Stimulated activated CD4-positive, alpha-beta T cell treated with anti-CD3 and anti-CD28 coated beads, Interleukin-12 subunit alpha, Interleukin-12 subunit beta, amount 100 ng/mL, for 48 hours (primary cell): ENCODE results near the gene BCAS3.
"Not testable (repeated sequence)": the region's sequence is repeated elsewhere in the genome, so short reads cannot be mapped to it uniquely, and the experiment has no call there.

Experiments used
- DNase-seq, 3 donors: peaks; one replicate each; pipeline ENCODE4 v3.0.0-alpha.2; 2020; ENCODE audit warnings: low read depth in 2 of 3, low spot score in 1 of 3

The BCAS3 gene

DNA sequence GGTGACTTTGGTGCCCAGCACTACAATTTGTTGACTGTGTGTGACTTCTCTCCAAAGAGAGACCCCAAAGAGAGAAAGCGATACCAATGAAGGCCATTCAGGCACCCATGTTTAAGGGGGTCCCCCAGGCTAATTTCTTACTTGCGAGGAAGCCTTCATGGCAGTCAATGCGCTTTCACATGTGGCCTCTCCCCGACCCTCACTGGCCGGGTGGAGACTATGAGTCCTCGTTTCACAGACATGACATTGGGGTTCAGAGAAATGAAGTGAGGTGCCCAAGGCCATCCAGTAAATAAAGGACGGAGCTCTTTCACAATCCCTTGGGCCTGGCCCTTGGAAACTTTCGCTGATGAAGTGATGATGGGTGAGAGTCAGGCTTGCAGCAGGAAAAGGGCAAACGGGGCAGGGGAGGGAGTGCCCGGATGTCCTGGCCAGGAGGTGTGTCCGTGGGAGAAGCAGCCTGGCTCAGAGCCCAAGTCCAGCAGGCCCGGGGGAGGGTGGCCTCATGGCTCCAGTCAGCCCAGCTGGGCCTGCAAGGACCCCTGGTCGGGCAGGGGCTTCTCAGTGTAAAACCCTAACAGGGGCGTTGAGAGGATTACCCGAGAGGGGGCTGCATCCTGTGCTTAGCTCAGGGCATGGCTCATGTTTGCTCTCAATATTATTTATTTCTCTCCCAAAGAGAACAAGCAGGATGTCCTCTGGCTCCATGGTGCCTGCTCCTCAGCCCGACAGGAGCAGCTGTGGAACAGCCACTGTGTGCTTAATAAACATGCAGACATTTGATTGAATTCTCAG, 736.7 kb downstream of the BCAS3 start:
- no peak for DNase-seq

DNA sequence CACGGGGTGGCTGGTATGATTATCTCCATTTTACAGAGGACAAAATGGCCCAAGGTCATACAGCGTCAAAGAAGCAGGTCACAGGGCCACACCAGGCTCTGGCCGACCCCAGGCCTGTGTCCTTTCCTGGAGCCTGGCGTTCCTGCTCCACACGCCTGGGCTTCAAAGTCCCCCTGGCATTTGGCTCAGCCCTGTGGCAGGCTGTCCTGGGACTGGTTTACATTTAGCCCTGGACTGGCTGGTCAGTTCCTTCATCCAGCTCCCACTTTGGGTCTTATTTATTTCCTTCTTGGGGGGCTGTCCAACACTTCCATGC, 737.2 kb downstream of the BCAS3 start:
- DNase-seq, result no peak

GRCh38 chr17:61415374-61416210, 737.9 kb downstream of the BCAS3 start:
- no peak for DNase-seq

DNA sequence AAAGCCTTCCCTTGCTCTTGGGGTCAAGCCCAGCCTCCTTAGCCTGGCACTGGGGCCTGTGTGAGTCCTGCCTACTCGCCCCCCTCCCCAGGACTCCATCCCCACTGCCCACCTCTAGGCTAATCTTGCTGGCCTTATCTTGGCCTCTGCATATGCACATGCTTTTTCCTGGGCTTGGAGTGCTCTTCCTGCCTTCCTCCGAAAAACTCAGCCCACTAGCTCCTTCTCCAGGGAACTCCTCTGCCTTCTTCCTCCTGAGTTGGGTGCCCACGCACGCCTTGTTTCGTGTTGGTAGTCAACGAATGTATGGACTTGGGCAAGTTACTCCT, 738.5 kb downstream of the BCAS3 start:
- DNase-seq, result no peak

GRCh38 chr17:61416540-61417363, 739.1 kb downstream of the BCAS3 start:
- DNase-seq, result peak in 1 of 3 donors; percentile 63

DNA sequence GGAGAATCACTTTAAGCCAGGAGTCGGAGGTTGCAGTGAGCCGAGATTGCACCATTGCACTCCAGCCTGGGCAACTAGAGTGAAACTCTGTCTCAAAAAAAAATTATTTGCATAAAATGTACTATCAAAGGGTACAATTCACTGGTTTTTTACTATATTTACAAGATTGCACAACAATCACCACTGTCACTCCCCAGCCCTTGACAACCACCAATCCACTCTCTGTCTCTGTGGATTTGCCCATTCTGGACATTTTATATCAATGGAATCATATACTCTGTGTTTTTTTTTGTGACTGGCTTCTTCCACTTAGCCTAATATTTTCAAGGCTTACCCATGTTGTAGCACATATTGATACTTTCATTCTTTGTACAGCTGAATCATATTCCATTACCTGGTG, 740.8 kb downstream of the BCAS3 start:
- no peak for DNase-seq

- DNase-seq, result no peak
Observed at GRCh38 chr17:61419496-61420046, 741.9 kb downstream of the BCAS3 start.

GRCh38 chr17:61420052-61420451, 742.4 kb downstream of the BCAS3 start:
- DNase-seq, result no peak

- no peak for DNase-seq
Observed at GRCh38 chr17:61420745-61421398, 743.2 kb downstream of the BCAS3 start.

DNA sequence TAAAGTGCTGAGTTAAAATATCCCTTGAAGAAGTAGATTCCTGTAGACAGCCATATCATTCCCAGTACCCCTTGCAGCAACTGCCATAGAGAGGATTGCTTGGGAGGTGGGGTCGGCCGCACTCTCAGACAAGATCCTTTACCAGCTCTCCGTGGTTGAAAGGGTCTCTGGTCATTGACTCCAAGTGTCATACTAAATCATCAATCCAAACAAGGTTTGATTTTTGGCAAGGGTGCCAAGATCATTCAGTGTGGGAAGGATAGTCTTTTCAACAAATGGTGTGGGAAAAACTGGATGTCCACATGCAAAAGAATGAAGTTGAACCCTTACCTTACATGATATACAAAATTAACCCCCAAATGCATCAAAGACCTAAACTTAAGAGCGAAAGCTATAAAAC, 743.8 kb downstream of the BCAS3 start:
- no peak for DNase-seq

GRCh38 chr17:61422116-61422799, 744.6 kb downstream of the BCAS3 start:
- no peak for DNase-seq

DNA sequence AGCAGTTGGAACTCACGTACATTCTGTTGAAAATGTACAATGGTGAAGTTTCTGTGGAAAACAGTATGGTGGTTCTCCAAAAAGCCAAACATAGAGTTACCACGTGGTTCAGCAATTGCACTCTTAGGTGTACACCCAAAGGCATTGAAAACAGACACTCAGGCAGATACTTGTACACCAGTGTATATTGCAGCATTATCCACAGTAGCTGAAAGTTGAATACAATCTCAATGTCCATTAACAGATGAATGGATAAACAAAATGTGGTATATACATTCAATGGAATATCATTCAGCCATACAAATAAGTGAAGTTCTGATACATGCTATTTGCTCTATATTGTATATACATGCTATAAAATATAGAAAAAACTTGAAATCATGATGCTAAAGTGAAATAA, 745.2 kb downstream of the BCAS3 start:
- no peak for DNase-seq

- DNase-seq, result no peak
Observed at GRCh38 chr17:61423967-61424649, 746.5 kb downstream of the BCAS3 start.

DNA sequence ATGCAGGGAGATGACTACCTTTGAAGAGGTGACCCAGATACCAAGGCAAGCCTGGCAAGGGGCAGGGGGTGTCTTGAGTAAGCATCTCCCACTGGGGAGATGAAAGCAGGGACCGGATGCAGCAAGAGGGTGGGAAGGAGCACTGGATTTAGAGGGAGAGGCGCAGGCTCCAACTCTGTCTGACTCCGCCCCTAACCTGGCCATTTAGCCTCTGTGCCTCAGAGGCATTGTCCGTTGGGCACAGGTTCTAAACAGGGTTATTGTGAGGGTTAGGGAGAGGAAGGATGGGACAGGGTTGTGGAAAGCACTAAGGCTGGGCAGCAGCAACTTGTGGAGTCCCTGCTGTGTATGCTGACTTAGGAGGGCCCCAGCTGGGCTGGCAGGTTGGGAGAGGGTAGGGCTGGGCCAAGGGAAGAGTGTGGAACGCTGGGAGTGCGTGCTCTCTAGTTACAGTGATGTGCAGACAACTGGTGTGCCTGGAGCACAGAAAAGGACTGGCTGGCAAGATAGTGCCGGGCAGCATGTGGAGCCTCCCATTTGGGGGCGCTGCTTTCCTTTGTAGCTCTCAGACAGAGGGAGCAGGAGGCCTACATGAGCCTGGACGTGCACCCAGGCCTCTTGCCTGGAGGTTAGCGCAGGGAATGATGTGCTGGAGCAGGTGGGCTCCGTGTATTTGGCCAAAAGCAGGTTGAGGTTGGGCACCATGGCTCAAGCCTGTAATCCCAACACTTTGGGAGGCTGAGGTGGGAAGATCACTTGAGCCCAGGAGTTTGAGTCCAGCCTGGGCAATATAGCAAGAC, 748.2 kb downstream of the BCAS3 start:
- DNase-seq, result no peak

- no peak for DNase-seq
Observed at GRCh38 chr17:61426482-61427304, 749.0 kb downstream of the BCAS3 start.

GRCh38 chr17:61427567-61427966, 749.9 kb downstream of the BCAS3 start:
- no peak for DNase-seq

DNA sequence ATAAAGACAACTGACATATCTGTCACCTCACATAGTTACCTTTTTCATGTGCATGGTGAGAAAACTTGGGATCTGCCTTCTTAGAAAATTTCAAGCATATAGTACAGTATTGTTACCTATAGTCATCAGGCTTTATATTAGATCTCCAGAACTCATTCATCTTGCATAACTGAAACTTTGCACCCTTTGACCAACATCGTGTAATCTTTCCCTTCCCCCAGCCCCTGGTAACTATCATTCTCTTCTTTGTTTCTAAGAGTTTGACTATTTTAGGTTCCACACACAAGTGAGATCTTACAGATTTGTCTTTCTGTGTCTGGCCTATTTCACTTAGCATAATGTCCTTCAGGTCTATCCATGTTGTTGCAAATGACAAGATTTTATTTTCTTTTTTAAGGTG, 751.6 kb downstream of the BCAS3 start:
- DNase-seq, result no peak

GRCh38 chr17:61429831-61430230, 752.2 kb downstream of the BCAS3 start:
- DNase-seq, result not testable (repeated sequence)
